Neuronal stem cell (in vitro differentiated cells): ENCODE measurements around the gene RFPL4A. TPM values are rescaled to one million over a fixed set of nuclear protein-coding genes. Genes with fewer than 3 reads are reported as not detected.
A peak's percentile ranks its signal among the peaks of the same experiment; 100 is the strongest.
"Not testable (repeated sequence)": the region's sequence is repeated elsewhere in the genome, so short reads cannot be mapped to it uniquely, and the experiment has no call there.

Source experiments
- DNase-seq: peaks from one replicate; pipeline ENCODE4 v3.0.0-alpha.2; 2013; ENCODE audit warnings: low spot score
- H2AFZ ChIP-seq: one replicate; pipeline ENCODE4 v1.6.1; 2013; ENCODE audit warnings: mild to moderate bottlenecking, low read length, inconsistent platforms
- H2AK5ac ChIP-seq: 2 replicates; pipeline ENCODE4 v1.6.1; 2013; ENCODE audit warnings: low read depth, mild to moderate bottlenecking, inconsistent platforms, low read length, moderate library complexity, mixed read lengths
- H2BK120ac ChIP-seq: 2 replicates; pipeline ENCODE4 v1.6.1; 2013; ENCODE audit warnings: low read depth, mild to moderate bottlenecking, inconsistent platforms, low read length, moderate library complexity, mixed read lengths
- H2BK12ac ChIP-seq: one replicate; pipeline ENCODE4 v1.6.1; 2013; ENCODE audit warnings: low read length, inconsistent platforms
- H2BK15ac ChIP-seq: 2 replicates; pipeline ENCODE4 v1.6.1; 2013; ENCODE audit warnings: mild to moderate bottlenecking, low read length, inconsistent platforms, mixed read lengths
- H2BK5ac ChIP-seq: one replicate; pipeline ENCODE4 v1.6.1; 2013; ENCODE audit warnings: inconsistent platforms, mild to moderate bottlenecking, low read length, moderate library complexity
- H3K14ac ChIP-seq: one replicate; pipeline ENCODE4 v1.6.1; 2013; ENCODE audit warnings: low read length, inconsistent platforms
- H3K18ac ChIP-seq: 2 replicates; pipeline ENCODE4 v1.6.1; 2013; ENCODE audit warnings: low read length, inconsistent platforms
- H3K23ac ChIP-seq: 2 replicates; pipeline ENCODE4 v1.6.1; 2013; ENCODE audit warnings: low read depth, mild to moderate bottlenecking, mixed read lengths, low read length, inconsistent platforms; ENCODE audit not compliant: poor library complexity
- H3K27ac ChIP-seq: replicated peaks from 3 replicates; pipeline ENCODE4 v1.5.1; 2013; ENCODE audit warnings: low read length, inconsistent platforms
- H3K27me3 ChIP-seq, 3 experiments: 2 replicates each; pipeline ENCODE4 v1.6.1; 2013; ENCODE audit warnings: low read length in 3 of 3, mild to moderate bottlenecking in 2 of 3, inconsistent platforms in 1 of 3, low read depth in 1 of 3, mixed read lengths in 1 of 3, moderate library complexity in 1 of 3; ENCODE audit not compliant: control insufficient read depth in 3 of 3, insufficient read depth in 3 of 3
- H3K36me3 ChIP-seq, 2 donors: replicated peaks in 1 of 2; 2 replicates each; pipeline ENCODE4 v1.6.1; 2013; ENCODE audit warnings: low read length in 2 of 2; ENCODE audit not compliant: control insufficient read depth in 2 of 2, insufficient read depth in 2 of 2
- H3K4ac ChIP-seq: 2 replicates; pipeline ENCODE4 v1.6.1; 2013; ENCODE audit warnings: inconsistent platforms, mild to moderate bottlenecking, low read length, moderate library complexity
- H3K4me1 ChIP-seq, 2 donors: 1 replicate in 1 of 2; 2 replicates in 1 of 2; pipeline ENCODE4 v1.6.1; 2013; ENCODE audit warnings: low read length in 2 of 2, low read depth in 1 of 2; ENCODE audit not compliant: control insufficient read depth in 2 of 2, insufficient read depth in 1 of 2
- H3K4me2 ChIP-seq: one replicate; pipeline ENCODE4 v1.6.1; 2013; ENCODE audit warnings: mild to moderate bottlenecking, low read length, inconsistent platforms; ENCODE audit not compliant: insufficient read depth, poor library complexity, severe bottlenecking
- H3K4me3 ChIP-seq, 2 donors: 2 replicates each; pipeline ENCODE4 v1.5.1; 2013; ENCODE audit warnings: low read length in 2 of 2, mild to moderate bottlenecking in 2 of 2, inconsistent platforms in 1 of 2, moderate library complexity in 1 of 2
- H3K79me1 ChIP-seq: one replicate; pipeline ENCODE4 v1.6.1; 2013; ENCODE audit warnings: low read depth, mild to moderate bottlenecking, inconsistent platforms, low read length, moderate library complexity
- H3K9ac ChIP-seq: one replicate; pipeline ENCODE4 v1.6.1; 2013; ENCODE audit warnings: mild to moderate bottlenecking, low read depth, low read length, inconsistent platforms; ENCODE audit not compliant: poor library complexity
- H3K9me3 ChIP-seq, 2 donors: replicated peaks in 1 of 2; 2 replicates each; pipeline versions ENCODE3 to v1.6.1; 2013; ENCODE audit warnings: low read length in 2 of 2, mild to moderate bottlenecking in 2 of 2, inconsistent platforms in 1 of 2, low read depth in 1 of 2, mixed read lengths in 1 of 2, moderate library complexity in 1 of 2; ENCODE audit not compliant: control insufficient read depth in 2 of 2, insufficient read depth in 1 of 2
- H4K8ac ChIP-seq: one replicate; pipeline ENCODE4 v1.6.1; 2013; ENCODE audit warnings: low read depth, mild to moderate bottlenecking, inconsistent platforms, low read length, moderate library complexity
- H4K91ac ChIP-seq: one replicate; pipeline ENCODE4 v1.6.1; 2013; ENCODE audit warnings: low read length, low read depth, mild to moderate bottlenecking, inconsistent platforms; ENCODE audit not compliant: poor library complexity
- WGBS, 2 donors: extraction: QIAGEN DNeasy Blood & Tissue Kit; methylation state at CpG; one replicate each; pipeline ENCODE4 v1.1.7; 2013; ENCODE audit warnings: missing lambda C conversion rate in 2 of 2, mixed read lengths in 1 of 2; ENCODE audit not compliant: insufficient read length in 2 of 2, insufficient replicate concordance in 1 of 2; ENCODE audit errors: extremely low coverage in 2 of 2; 5-methylcytosine and 5-hydroxymethylcytosine counted together
- polyA plus RNA-seq, 2 experiments: library from polyadenylated mRNA; stranded (reverse); fragments of 200-250 nt; gene quantifications; one replicate each; pipeline ENCODE4 v1.2.3, GENCODE V29; 2013

RFPL4A gene
- not detected for polyA plus RNA-seq (2013, experiment 1 of 2)
- polyA plus RNA-seq (2013, experiment 2 of 2) = not detected

DNA sequence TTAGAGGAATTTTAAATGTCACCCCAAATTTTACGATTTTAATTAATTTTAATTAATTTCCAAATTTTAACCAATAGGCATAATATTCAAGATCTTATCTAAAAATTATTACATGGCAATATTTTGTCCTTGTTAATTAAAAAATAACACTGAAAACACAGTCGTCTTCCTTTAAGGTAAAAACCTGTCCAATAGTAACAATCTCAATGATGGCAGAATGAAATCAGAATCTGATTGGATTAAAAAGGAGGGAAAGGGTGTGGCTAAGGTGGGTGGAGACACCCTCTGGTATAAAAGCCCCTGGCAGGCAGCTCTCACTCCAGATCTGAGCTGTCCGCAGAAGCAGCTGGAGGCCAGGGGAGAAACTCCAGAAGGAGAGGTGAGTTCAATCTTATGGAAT, at the start of gene RFPL4A:
Gene RFPL4A, plus strand, starts transcription at position 301 of the 400 bp plus-strand sequence. CDS start 2,704 bp downstream, outside the sequence.
- not testable (repeated sequence) for H3K18ac ChIP-seq, H3K14ac ChIP-seq, H4K8ac ChIP-seq, H4K91ac ChIP-seq, H3K79me1 ChIP-seq, H2BK12ac ChIP-seq, H2BK5ac ChIP-seq, DNase-seq, H3K27ac ChIP-seq, H3K4me2 ChIP-seq, H3K23ac ChIP-seq, H2BK15ac ChIP-seq, H3K36me3 ChIP-seq, H3K4ac ChIP-seq, H3K4me1 ChIP-seq, H2AFZ ChIP-seq, H3K4me3 ChIP-seq, H2AK5ac ChIP-seq, H3K9ac ChIP-seq, H2BK120ac ChIP-seq
- WGBS, 2 donors = no CpG with 5 or more reads among the region's 3 CpGs
- peaks cover 0 to 12% of the 10 kb centered on the region in 2 donors for H3K9me3 ChIP-seq
- peaks cover 0 to 18% (median 0%) of the 10 kb centered on the region in 3 experiments for H3K27me3 ChIP-seq

GRCh38 chr19:55711719-55712118, 47.2 kb upstream of the RFPL4A start:
- H3K79me1 ChIP-seq = no peaks in the 10 kb centered on the region
- H3K4ac ChIP-seq = no peak overlapping the region
- no peaks in the 10 kb centered on the region for H3K36me3 ChIP-seq
- peaks cover 0 to 2% (median 0%) of the 10 kb centered on the region in 3 experiments for H3K27me3 ChIP-seq
- H2BK15ac ChIP-seq = no peak overlapping the region
- H3K9ac ChIP-seq = no peak overlapping the region
- H3K4me3 ChIP-seq = peak overlapping the region in 1 of 2 donors; percentile 0
- no peak overlapping the region for H2BK120ac ChIP-seq
- H2AK5ac ChIP-seq = no peak overlapping the region
- H3K4me2 ChIP-seq = no peak overlapping the region
- H3K27ac ChIP-seq = no peak overlapping the region
- no peaks in the 10 kb centered on the region for H3K4me1 ChIP-seq
- no peak overlapping the region for H3K14ac ChIP-seq
- H4K8ac ChIP-seq = no peak overlapping the region
- WGBS, 2 donors = no CpG with 5 or more reads among the region's 18 CpGs
- no peak overlapping the region for H2BK12ac ChIP-seq
- H2BK5ac ChIP-seq = no peak overlapping the region
- H3K23ac ChIP-seq = no peak overlapping the region
- no peak overlapping the region for H3K18ac ChIP-seq
- no peak overlapping the region for H4K91ac ChIP-seq
- H3K9me3 ChIP-seq = peaks cover 0 to 33% of the 10 kb centered on the region in 2 donors
- H2AFZ ChIP-seq = peak overlapping the region; percentile 18
- DNase-seq = no peak

- no peak overlapping the region for H3K4ac ChIP-seq
- no peak overlapping the region for H3K9ac ChIP-seq
- no peak overlapping the region for H3K18ac ChIP-seq
- no peak overlapping the region for H2BK12ac ChIP-seq
- peaks cover 0 to 3% (median 2%) of the 10 kb centered on the region in 3 experiments for H3K27me3 ChIP-seq
- no peak overlapping the region for H4K91ac ChIP-seq
- no peak overlapping the region for H2BK5ac ChIP-seq
- H2BK120ac ChIP-seq = no peak overlapping the region
- no peaks in the 10 kb centered on the region for H3K4me1 ChIP-seq
- no CpG with 5 or more reads among the region's 3 CpGs for WGBS, 2 donors
- no peak overlapping the region for H3K4me2 ChIP-seq
- H3K14ac ChIP-seq = no peak overlapping the region
- no peak overlapping the region for H3K4me3 ChIP-seq
- no peaks in the 10 kb centered on the region for H3K36me3 ChIP-seq
- no peak overlapping the region for H2BK15ac ChIP-seq
- H3K79me1 ChIP-seq = no peaks in the 10 kb centered on the region
- no peak overlapping the region for H2AK5ac ChIP-seq
- no peak overlapping the region for H3K23ac ChIP-seq
- no peak overlapping the region for H3K27ac ChIP-seq
- H2AFZ ChIP-seq = no peak overlapping the region
- DNase-seq = no peak
- no peak overlapping the region for H4K8ac ChIP-seq
- H3K9me3 ChIP-seq = peaks cover 0 to 33% of the 10 kb centered on the region in 2 donors
Observed at GRCh38 chr19:55712804-55713631, 45.9 kb upstream of the RFPL4A start.

DNA sequence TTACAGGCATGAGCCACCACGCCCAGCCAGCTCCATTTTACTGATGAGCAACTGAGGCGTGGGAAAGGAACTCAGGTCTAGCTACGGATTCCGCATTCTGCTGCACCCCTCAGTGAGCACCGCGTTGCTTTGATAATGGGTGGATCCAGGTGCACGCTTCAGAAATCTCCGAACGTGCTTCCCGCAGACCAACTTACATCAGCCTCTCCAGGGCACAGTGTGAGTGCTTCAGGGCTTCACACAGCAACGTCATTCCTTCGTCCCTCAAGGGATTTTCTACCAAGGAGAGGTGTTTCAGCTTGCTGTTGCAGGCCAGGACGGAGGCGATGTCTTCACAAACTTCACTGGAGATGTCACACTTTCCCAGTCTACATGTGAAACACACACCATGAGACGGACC, 42.4 kb upstream of the RFPL4A start:
- Histone ChIP-seq H3K18ac (no peak overlapping the region), H2AK5ac (no peak overlapping the region), H3K4me3 (no peak overlapping the region), H3K9ac (no peak overlapping the region), H3K23ac (no peak overlapping the region), H2BK5ac (no peak overlapping the region), H2BK120ac (no peak overlapping the region), H3K14ac (no peak overlapping the region), H3K27me3 (peaks cover 0 to 6% (median 0%) of the 10 kb centered on the region in 3 experiments), H3K4me2 (no peak overlapping the region), H3K27ac (no peak overlapping the region), H3K36me3 (no peaks in the 10 kb centered on the region), H3K9me3 (peaks cover 0 to 30% of the 10 kb centered on the region in 2 donors), H3K4me1 (no peaks in the 10 kb centered on the region), H2BK15ac (no peak overlapping the region), H2BK12ac (no peak overlapping the region), H3K4ac (no peak overlapping the region), H2AFZ (no peak overlapping the region), H3K79me1 (no peaks in the 10 kb centered on the region), H4K91ac (no peak overlapping the region), H4K8ac (no peak overlapping the region)
- no peak for DNase-seq
- WGBS, 2 donors = no CpG with 5 or more reads among the region's 15 CpGs
